Measurements from ENCODE around the gene INHBE. TPM values are rescaled to one million over a fixed set of nuclear protein-coding genes. Genes with fewer than 3 reads are reported as not detected.
"Not testable (repeated sequence)": the region's sequence is repeated elsewhere in the genome, so short reads cannot be mapped to it uniquely, and the experiment has no call there.

The INHBE gene
- total RNA-seq, 2 donors from 2014 or later: not detected

- Histone ChIP-seq H3K4me1 (no peaks in the 10 kb centered on the region), H3K27me3 (no peaks in the 10 kb centered on the region), H3K9me3 (no peaks in the 10 kb centered on the region), H3K36me3 (replicated peaks in 1 of 2; ENCODE audit: insufficient read depth in 1 of 2, low read depth in 2 of 2) (no peaks in the 10 kb centered on the region), H3K4me3 (no peak overlapping the region), H3K27ac (no peak overlapping the region)
- 71 to 75% methylated on average over 4 of the region's 4 CpGs for WGBS, 2 donors
- no peak for DNase-seq
- intact Hi-C loops (cut with DNase I): no loop called here
- TF ChIP-seq POLR2A (IDR thresholded peaks at IDR 0.05) (no peak), CTCF (IDR thresholded peaks at IDR 0.05) (no peak)
- ATAC-seq: no peak
Measured at GRCh38 chr12:57439762-57440266, 15.3 kb upstream of the INHBE start.

- H3K27ac ChIP-seq; H3K4me3 ChIP-seq; intact Hi-C loops (cut with DNase I): not testable (repeated sequence)
Measured at GRCh38 chr12:57441393-57441792, 13.7 kb upstream of the INHBE start.

GRCh38 chr12:57441846-57442427 lies 13.2 kb upstream of the INHBE start:
- Histone ChIP-seq H3K27ac (no peak overlapping the region), H3K4me1 (no peaks in the 10 kb centered on the region), H3K4me3 (no peak overlapping the region), H3K27me3 (no peaks in the 10 kb centered on the region), H3K9me3 (no peaks in the 10 kb centered on the region), H3K36me3 (replicated peaks in 1 of 2; ENCODE audit: insufficient read depth in 1 of 2, low read depth in 2 of 2) (no peaks in the 10 kb centered on the region)
- TF ChIP-seq CTCF (IDR thresholded peaks at IDR 0.05) (no peak), POLR2A (IDR thresholded peaks at IDR 0.05) (no peak)
- intact Hi-C loops (cut with DNase I): no loop called here
- DNase-seq (no peak), ATAC-seq (no peak)
- WGBS, 2 donors: 53 to 95% methylated on average over 1 of the region's 1 CpG

More at GRCh38 chr12:57441393-57441792, 13.7 kb upstream of the INHBE start:
- not testable (repeated sequence) for DNase-seq; H3K4me1 ChIP-seq; H3K9me3 ChIP-seq; ATAC-seq; H3K36me3 ChIP-seq (replicated peaks in 1 of 2; ENCODE audit: insufficient read depth in 1 of 2, low read depth in 2 of 2); H3K27me3 ChIP-seq
- WGBS, 2 donors: 71 to 86% methylated on average over 2 of the region's 2 CpGs

- intact Hi-C loops (cut with DNase I); H3K4me1 ChIP-seq; H3K27ac ChIP-seq; DNase-seq; H3K27me3 ChIP-seq; H3K36me3 ChIP-seq (replicated peaks in 1 of 2; ENCODE audit: insufficient read depth in 1 of 2, low read depth in 2 of 2); H3K9me3 ChIP-seq; ATAC-seq; H3K4me3 ChIP-seq: not testable (repeated sequence)
- 72 to 73% methylated on average over 6 of the region's 6 CpGs for WGBS, 2 donors
Measured at GRCh38 chr12:57444337-57444736, 10.8 kb upstream of the INHBE start.

- H3K4me1 ChIP-seq: no peaks in the 10 kb centered on the region
- 68 to 87% methylated on average over 5 of the region's 5 CpGs for WGBS, 2 donors
- TF ChIP-seq POLR2A (IDR thresholded peaks at IDR 0.05) (no peak), CTCF (IDR thresholded peaks at IDR 0.05) (no peak)
- H3K9me3 ChIP-seq: no peaks in the 10 kb centered on the region
- DNase-seq (no peak), ATAC-seq (no peak)
- no peaks in the 10 kb centered on the region for H3K36me3 ChIP-seq (replicated peaks in 1 of 2; ENCODE audit: insufficient read depth in 1 of 2, low read depth in 2 of 2)
- H3K27me3 ChIP-seq: no peaks in the 10 kb centered on the region
- no peak overlapping the region for H3K4me3 ChIP-seq
- intact Hi-C loops (cut with DNase I): no loop called here
- H3K27ac ChIP-seq: no peak overlapping the region
Measured at GRCh38 chr12:57444744-57445143, 10.4 kb upstream of the INHBE start.

Data from body of pancreas (tissue), 4 donors.